SH-SY5Y (cell line): Measurements from ENCODE around the gene RABGEF1.

Experiments
- GATA2 ChIP-seq: IDR thresholded peaks from 2 replicates; pipeline ENCODE4 v1.6.1; 2011; ENCODE audit warnings: mild to moderate bottlenecking, low read depth, low read length
- GATA3 ChIP-seq: IDR thresholded peaks from 2 replicates; pipeline ENCODE4 v1.6.1; 2011; ENCODE audit warnings: low read depth, mild to moderate bottlenecking, low read length, moderate library complexity

DNA sequence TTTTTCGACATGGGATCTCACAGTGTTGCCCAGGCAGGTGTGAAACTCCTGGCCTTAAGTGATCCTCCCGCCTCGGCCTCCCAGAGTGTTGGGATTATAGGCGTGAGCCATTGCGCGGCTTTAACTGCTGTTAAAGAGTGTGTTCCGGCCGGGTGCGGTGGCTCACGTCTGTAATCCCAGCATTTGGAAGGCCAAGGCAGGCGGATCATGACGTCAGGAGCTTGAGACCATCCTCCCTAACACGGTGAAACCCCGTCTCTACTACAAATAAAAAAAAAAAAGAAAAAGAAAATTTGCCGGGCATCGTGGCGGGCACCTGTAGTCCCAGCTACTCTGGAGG, 1.1 kb downstream of the RABGEF1 start:
- no peak for TF ChIP-seq GATA2
- TF ChIP-seq GATA3: no peak
